Heart right ventricle (tissue), 16 donors: Measurements from ENCODE around the gene RWDD4. TPM values are rescaled to one million over a fixed set of nuclear protein-coding genes. Genes with fewer than 3 reads are reported as not detected.

ENCODE experiments used
- ATAC-seq, 8 donors: fragments of 200-7000 bp; cut with Tn5 transposase; one replicate each; pipeline ENCODE4 v1.9.1; 2020; ENCODE audit warnings: mild to moderate bottlenecking in 8 of 8, moderate library complexity in 8 of 8, moderate number of reproducible peaks in 1 of 8
- DNase-seq, 2 donors: peaks; one replicate each; pipeline ENCODE4 v3.0.0-alpha.2; 2020
- H3K27ac ChIP-seq, 10 donors: fragments of 200-600 bp; sonication (generic) in 2 of 10; one replicate each; pipeline versions ENCODE4 v1.5.0 to v1.8.0; 2020 to 2022; ENCODE audit warnings: mild to moderate bottlenecking in 3 of 10
- H3K27me3 ChIP-seq, 7 donors: fragments of 200-600 bp; one replicate each; pipeline ENCODE4 v1.8.0; 2021 to 2022; ENCODE audit warnings: mild to moderate bottlenecking in 2 of 7
- H3K36me3 ChIP-seq, 9 donors: fragments of 200-600 bp; sonication (generic) in 1 of 9; one replicate each; pipeline versions ENCODE4 v1.5.0 to v1.8.0; 2020 to 2022; ENCODE audit warnings: mild to moderate bottlenecking in 2 of 9
- H3K4me1 ChIP-seq, 9 donors: fragments of 200-600 bp; sonication (generic) in 1 of 9; one replicate each; pipeline versions ENCODE4 v1.5.0 to v1.8.0; 2020 to 2022; ENCODE audit warnings: mild to moderate bottlenecking in 4 of 9
- H3K4me3 ChIP-seq, 10 donors: fragments of 200-600 bp; sonication (generic) in 2 of 10; one replicate each; pipeline versions ENCODE4 v1.5.0 to v1.8.0; 2020 to 2022; ENCODE audit warnings: mild to moderate bottlenecking in 7 of 10, moderate library complexity in 2 of 10
- H3K9me3 ChIP-seq, 11 donors: fragments of 200-600 bp in 10 of 11; sonication (generic) in 2 of 11; one replicate each; pipeline versions ENCODE4 v1.5.0 to v1.8.0; 2013 to 2022; ENCODE audit warnings: mild to moderate bottlenecking in 2 of 11, control low read depth in 1 of 11, moderate library complexity in 1 of 11
- WGBS, 2 donors: extraction: QIAGEN DNeasy Blood & Tissue Kit; methylation state at CpG; one replicate each; pipeline ENCODE4 v1.1.7; 2013; ENCODE audit warnings: inconsistent platforms in 1 of 2; 5-methylcytosine and 5-hydroxymethylcytosine counted together
- intact Hi-C, 10 donors: fragments of 100-400 bp; cut with DNase I; formaldehyde crosslinking; loops; one replicate each; pipeline versions ENCODE4 v1.11.1 to v1.14.2; 2022
- polyA plus RNA-seq, 2 donors: library from polyadenylated mRNA; stranded (reverse); fragments of 200-250 nt; gene quantifications; one replicate each; pipeline ENCODE4 v1.2.3, GENCODE V29; 2013
- total RNA-seq, 10 donors: library from RNA; stranded (reverse); fragmentation: NEBNext Ultra II Directional in 3 of 10; extraction: Animal tissue kit (Norgen Biotek cat#: 25700) in 3 of 10; gene quantifications; one replicate each; pipeline versions ENCODE4 v1.2.1 to v1.2.4, GENCODE V29; 2021 to 2023
- TF ChIP-seq, protein P1 (sequence below), 9 donors: fragments of 200-600 bp; sonication (generic) in 2 of 9; IDR thresholded peaks; one replicate each; pipeline versions ENCODE4 v1.5.0 to v1.8.0; 2021 to 2022; ENCODE audit warnings: antibody characterized with exemption in 9 of 9, mild to moderate bottlenecking in 5 of 9, moderate library complexity in 1 of 9
- donor health status: Arrhythmogenic right ventricular cardiomyopathy.
- donor health status: ischemic (EF 13 %, LVEDD 7.1; RV severe dilation, severe dysfunction).
- donor health status: healthy with polysubstance abuse.
- donor health status: DM: no; HTN: yes; CAD: no.
- donor health status: DM: no; HTN: no; CAD: no.
- donor health status: ischemic (EF 25% LVEDD 6.9; RV normal size, moderate dysfunction).
- donor health status: ischemic (EF 25% LVEDD 5.7; RV mildly dilated, moderate dysfunction).
- donor health status: healthy.
- donor health status: DM: yes; HTN: yes; CAD: no.
- donor health status: Ischemic cardiomyopathy.
- donor health status: ischemic (EF 35%, LVEDD 5.7; RV mildly dilated, moderate dysfunction).
- donor health status: nonischemic (EF 11% LVEDD 7.7; RV severe dilation, severe dysfunction).
- donor health status: DM: yes; HTN: yes; CAD: no.
- donor health status: PGD.
- donor health status: ischemic (EF 29% LVEDD 5.4; RV normal size, mild dysfunction).
- donor health status: nonischemic (EF 23%, LVEDD 6.1; RV moderate dilation, normal function).

RWDD4 gene
- total and polyA plus RNA-seq, 12 donors: 6.9 to 17.8 (median 14.6) TPM

DNA sequence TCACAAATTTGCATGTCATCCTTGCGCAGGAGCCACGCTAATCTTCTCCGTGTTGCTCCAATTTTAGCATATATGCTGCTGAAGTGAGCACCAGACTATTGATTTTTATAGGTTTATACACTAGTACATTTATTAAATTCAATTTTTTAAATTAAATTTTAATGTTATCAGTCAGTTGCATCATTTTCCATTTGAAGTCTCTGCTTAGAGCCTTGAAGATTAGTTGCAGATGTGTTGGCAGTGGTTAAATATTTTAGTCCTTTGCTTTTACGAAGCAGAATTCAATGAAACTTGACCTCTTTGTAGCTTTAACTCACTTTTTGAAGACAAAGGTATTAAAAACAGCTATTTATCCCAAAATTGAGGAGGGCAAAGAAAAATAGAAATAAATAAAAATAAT lies 16.6 kb upstream of the RWDD4 start:
- 83 to 91% methylated on average over 4 of the region's 4 CpGs for WGBS, 2 donors
- TF ChIP-seq, protein P1, sequence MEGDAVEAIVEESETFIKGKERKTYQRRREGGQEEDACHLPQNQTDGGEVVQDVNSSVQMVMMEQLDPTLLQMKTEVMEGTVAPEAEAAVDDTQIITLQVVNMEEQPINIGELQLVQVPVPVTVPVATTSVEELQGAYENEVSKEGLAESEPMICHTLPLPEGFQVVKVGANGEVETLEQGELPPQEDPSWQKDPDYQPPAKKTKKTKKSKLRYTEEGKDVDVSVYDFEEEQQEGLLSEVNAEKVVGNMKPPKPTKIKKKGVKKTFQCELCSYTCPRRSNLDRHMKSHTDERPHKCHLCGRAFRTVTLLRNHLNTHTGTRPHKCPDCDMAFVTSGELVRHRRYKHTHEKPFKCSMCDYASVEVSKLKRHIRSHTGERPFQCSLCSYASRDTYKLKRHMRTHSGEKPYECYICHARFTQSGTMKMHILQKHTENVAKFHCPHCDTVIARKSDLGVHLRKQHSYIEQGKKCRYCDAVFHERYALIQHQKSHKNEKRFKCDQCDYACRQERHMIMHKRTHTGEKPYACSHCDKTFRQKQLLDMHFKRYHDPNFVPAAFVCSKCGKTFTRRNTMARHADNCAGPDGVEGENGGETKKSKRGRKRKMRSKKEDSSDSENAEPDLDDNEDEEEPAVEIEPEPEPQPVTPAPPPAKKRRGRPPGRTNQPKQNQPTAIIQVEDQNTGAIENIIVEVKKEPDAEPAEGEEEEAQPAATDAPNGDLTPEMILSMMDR (IDR thresholded peaks at IDR 0.05): no peak
- no peak for ATAC-seq
- H3K27me3 ChIP-seq: no peaks in the 10 kb centered on the region
- H3K27ac ChIP-seq: no peak overlapping the region
- no peak overlapping the region for H3K4me3 ChIP-seq
- intact Hi-C loops: no loop called here
- no peaks in the 10 kb centered on the region for H3K9me3 ChIP-seq
- H3K36me3 ChIP-seq: peaks cover 0 to 100% (median 43%) of the 10 kb centered on the region in 9 donors
- no peaks in the 10 kb centered on the region for H3K4me1 ChIP-seq
- DNase-seq: no peak

DNA sequence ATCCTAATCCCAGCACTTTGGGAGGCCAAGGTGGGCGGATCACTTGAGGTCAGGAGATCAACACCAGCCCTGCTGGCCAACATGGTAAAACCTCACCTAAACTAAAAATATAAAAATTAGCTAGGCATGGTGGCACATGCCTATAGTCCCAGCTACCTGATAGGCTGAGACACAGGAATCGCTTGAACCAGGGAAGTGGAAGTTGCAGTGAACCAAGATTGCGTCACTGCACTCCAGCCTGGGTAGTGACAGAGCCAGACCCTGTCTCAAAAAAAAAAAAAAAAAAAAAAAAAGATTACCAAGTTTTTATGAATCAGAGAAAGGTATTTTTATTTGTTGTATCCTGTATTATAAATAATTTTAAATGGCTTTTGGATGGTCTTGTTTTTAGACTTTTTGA lies 15.2 kb upstream of the RWDD4 start:
- H3K9me3 ChIP-seq: no peaks in the 10 kb centered on the region
- whole genome bisulfite sequencing, 2 donors: 78 to 82% methylated on average over 3 of the region's 3 CpGs
- intact Hi-C loops: no loop called here
- ATAC-seq: no peak
- peaks cover 0 to 100% (median 43%) of the 10 kb centered on the region in 9 donors for H3K36me3 ChIP-seq
- no peaks in the 10 kb centered on the region for H3K4me1 ChIP-seq
- H3K27me3 ChIP-seq: no peaks in the 10 kb centered on the region
- TF ChIP-seq, protein P1 (IDR thresholded peaks at IDR 0.05): no peak
- DNase-seq: no peak
- H3K4me3 ChIP-seq: no peak overlapping the region
- no peak overlapping the region for H3K27ac ChIP-seq

DNA sequence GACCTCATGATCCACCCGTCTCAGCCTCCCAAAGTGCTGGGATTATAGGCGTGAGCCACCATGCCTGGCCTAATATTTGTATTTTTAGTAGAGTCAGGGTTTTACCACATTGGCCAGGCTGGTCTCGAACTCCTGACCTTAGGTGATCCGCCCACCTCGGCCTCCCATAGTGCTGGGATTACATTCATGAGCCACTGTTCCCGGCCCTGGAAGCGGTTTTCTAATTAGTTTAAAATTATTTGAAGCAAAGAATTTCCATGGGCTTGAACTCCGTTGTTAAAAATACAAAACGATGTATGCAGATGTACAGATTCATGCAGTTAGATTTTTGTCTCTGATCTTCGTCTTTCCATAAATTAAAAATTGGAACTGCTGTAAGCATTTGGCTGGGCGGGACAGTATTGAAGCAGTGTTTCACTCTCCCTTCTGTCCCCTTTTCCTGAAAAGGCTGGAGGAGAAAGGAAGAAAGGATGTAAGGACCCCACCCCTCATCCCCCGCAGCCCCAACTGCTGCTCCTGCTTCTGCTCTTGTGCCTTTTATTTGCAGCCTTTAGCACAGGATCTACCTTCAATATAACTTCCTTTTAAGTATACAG lies 12.1 kb upstream of the RWDD4 start:
- Histone ChIP-seq H3K4me3 (no peak overlapping the region), H3K27me3 (no peaks in the 10 kb centered on the region), H3K9me3 (no peaks in the 10 kb centered on the region), H3K4me1 (no peaks in the 10 kb centered on the region), H3K27ac (no peak overlapping the region), H3K36me3 (peaks cover 0 to 100% (median 52%) of the 10 kb centered on the region in 9 donors)
- ATAC-seq: no peak
- 90% methylated on average over 12 of the region's 12 CpGs for WGBS, 2 donors
- no peak for DNase-seq
- intact Hi-C loops: no loop called here
- TF ChIP-seq, protein P1 (IDR thresholded peaks at IDR 0.05): no peak

DNA sequence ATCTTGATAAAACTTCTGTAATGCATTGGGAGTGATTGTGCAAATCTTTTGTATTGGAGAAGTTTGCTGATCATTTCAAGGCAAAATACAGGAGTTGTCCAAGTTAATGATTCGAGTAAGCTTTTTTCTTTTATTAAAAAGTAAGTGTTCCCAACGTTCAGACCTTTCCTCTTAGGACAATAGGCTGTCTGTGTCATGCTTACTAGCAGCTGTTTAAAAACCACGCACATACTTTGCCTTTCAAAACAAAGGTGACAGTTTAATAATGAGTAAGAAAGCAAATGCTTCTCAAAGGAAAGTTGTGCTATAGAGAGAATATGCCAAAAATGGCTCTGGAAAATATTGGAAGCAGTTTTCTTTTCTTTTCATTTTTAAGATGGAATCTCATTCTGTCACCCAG lies 11.3 kb upstream of the RWDD4 start:
- DNase-seq (no peak), ATAC-seq (no peak)
- Histone ChIP-seq H3K4me3 (no peak overlapping the region), H3K27ac (no peak overlapping the region), H3K36me3 (peaks cover 0 to 100% (median 49%) of the 10 kb centered on the region in 9 donors), H3K9me3 (no peaks in the 10 kb centered on the region), H3K27me3 (no peaks in the 10 kb centered on the region), H3K4me1 (no peaks in the 10 kb centered on the region)
- intact Hi-C loops: no loop called here
- TF ChIP-seq, protein P1 (IDR thresholded peaks at IDR 0.05): no peak
- 76 to 83% methylated on average over 3 of the region's 3 CpGs for WGBS, 2 donors
